ENCODE results near the gene FOXP1.

FOXP1 gene

GRCh38 chr3:71562938-71563337 lies 20.6 kb downstream of the FOXP1 start:
- DNase-seq, result no peak

DNA sequence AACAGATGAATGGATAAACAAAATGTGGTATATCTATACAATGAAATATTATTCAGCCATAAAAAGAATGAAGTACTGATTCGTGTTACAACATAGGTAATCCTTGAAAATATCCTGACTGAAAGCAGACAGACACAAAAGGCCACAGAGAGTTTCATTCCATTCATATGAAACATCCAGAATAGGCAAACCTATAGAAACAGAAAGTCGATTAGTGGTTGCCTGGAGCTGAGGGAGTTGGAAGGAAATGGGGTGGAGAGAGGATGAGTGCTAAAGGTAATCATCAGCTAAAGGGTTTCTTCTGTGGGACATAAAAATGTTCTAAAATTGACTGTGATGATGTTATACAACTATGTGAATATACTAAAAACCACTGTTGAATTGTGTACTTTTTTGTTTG lies 22.9 kb downstream of the FOXP1 start:
- no peak for DNase-seq

GRCh38 chr3:71559578-71560162 lies 23.9 kb downstream of the FOXP1 start:
- DNase-seq, result no peak

DNA sequence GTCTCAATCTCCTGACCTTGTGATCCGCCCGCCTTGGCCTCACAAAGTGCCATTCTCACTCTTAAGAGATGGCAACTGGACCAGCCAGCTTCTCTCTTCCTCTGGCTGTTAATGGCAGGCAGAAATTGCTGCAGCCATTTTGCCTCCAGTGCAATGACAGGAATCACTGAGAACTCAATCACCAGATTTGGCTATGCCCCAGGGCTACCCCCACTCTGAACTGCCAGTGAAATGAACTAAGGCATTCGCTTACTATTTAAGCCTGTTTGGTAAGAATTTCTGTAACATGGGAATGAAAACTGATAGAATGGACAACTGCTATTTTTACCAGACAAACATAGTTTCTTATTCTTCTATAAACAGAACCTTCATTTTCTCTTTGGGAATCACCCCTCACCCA lies 24.5 kb downstream of the FOXP1 start:
- no peak for DNase-seq

DNA sequence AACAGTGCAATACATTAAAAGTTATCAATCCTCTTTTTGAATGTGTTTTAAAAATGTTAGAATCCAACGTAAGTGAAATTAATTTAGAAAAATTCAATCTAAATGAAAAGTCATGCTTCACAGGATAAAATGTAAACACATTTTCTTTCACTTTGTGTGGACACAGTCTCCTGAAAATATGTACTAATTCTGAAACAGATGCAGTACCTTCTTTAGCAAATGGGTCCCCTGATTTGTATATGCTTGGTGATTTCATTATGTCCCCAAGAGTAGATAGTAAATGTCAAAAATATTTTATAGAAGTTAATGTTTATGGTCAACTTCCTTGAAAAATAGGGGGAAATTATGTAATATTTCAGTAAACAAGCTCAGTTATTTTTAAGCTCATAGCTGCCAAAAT lies 28.9 kb downstream of the FOXP1 start:
- no peak for DNase-seq

DNA sequence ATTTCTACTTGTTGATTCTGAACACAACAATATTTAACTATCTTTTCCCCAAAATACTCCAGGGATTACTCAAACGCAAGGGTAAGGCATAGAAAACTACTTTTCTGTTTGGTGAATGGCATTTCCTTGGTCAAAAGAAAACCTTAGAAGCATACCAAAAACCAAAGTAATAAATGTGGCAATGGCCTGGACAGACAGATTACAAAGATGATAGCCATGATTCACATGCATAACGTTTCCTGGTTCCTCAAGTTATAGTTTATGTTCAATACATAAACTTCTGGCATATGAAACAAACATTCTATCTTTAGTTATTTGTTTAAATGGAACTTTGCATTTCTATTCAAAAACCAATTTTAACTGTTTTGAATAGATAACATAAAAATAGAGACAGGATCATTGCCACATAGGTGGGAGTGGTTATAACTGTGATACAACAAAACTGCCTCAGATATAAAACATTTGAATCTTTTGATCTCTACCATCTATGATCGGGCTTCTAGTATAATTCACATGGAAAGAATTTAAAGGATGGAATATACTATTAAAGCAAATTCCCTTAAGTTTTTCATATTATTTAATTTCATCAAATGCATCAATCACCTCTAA lies 32.1 kb downstream of the FOXP1 start:
- DNase-seq, result no peak

DNA sequence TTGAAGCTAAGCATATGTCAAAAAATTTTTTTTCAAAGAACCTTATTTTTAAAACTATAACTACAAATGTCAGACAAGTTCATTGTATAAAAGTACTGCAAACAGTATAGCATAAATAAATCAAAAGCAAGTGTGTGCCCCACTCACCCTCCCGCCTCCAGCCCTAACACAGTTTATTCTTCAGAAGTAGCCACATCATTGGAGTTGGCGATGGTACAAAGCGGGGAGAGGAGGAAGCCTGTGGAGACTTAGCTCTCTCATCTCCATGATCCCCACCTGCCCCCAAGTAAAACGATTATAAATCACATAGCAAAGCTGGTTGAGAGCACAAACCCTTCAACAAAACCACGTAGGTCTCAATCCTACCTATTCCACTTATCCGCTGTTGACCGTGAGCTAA lies 33.6 kb downstream of the FOXP1 start:
- DNase-seq, result no peak

DNA sequence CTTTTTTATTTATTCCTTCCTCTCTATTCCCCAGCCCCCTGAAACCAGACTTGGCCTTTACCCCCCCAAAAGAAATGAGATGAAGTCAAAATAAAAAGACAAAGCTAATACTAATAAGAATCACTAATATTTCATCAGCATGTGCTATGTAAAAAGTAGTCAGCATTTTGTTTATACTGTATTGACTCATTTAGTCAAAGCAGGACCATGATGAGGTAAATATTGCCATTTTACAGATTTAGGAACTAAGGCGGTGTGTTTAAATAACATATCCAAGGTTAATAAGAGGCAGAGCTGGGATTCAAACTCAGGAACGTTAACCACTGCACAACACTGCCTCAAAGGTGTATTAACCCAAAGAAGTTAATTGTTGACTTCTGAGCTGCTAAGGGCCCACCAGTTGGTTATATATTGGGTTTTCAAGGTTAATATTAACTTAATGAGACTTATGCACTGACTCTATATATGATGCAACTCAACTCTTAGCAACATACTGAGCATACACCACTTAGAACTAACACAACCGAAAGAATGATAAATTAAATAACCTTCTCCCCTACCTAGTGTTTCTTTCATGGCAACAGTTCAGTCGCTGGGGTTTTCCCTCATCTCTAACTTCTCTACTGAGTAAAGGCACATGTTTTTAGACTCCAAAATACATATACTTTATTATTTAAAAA lies 34.7 kb downstream of the FOXP1 start:
- no peak for DNase-seq

GRCh38 chr3:71547249-71548198 lies 36.0 kb downstream of the FOXP1 start:
- DNase-seq, result no peak

DNA sequence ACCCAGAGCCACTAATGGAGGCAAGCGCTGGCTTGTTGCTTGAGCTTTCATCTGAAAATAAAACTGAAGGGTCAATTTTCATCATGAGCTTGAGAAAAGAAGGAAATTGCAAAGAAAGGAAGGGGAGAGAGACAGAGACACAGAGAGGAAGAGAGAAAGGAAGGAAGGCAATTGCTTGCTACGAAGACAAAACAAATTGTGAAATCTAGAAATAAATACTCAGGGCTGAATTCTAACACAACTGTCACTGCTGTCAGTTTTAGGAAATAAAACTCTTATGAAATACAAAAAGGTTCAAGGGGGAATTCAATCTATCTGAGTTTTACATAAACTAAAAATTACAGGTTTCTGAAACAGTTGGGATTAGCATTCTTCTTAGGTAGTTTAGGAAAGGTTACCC lies 36.7 kb downstream of the FOXP1 start:
- no peak for DNase-seq

- DNase-seq, result no peak
Observed at GRCh38 chr3:71545330-71545729, 38.2 kb downstream of the FOXP1 start.

GRCh38 chr3:71543371-71544016 lies 40.0 kb downstream of the FOXP1 start:
- DNase-seq, result no peak

DNA sequence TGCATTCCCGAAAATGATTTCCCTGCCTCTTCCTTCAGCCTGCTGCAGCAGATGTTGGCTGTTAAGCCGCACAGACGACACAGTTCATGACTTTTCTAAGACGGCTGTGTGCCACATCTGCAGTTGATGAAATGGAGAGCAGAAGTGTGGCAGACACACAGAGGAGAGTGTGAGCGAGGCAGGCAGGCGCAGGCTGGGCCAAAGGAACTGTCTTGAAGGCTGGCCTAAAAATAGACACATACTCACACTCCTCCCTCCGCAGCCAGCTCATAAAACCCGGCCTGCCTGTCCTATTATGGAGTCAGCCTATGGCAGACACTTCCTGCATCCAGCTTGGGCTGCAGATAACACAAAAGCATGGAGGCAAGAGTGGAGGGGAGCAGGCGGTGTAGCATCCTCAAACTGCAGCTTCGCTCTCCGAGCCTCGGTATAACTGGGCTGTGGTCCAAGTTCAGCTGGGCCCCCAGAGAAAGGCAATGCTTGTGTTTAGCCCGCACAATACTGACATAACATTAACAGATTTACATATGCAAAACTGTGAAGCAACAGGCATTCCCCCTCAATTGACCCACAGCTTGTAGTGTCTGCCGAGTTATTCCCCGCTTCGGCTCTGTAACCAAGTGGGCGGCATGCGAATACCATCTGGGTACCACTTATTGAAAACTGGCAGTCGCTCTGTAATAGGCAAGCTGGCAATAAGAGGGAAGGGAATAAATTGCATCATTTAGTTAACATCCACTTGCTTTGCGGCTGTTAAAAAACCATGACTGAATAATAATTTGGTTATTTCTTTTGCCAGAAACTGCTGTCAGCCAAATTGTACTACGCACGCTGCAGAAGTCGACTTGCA lies 40.8 kb downstream of the FOXP1 start:
- no peak for DNase-seq

- no peak for DNase-seq
Observed at GRCh38 chr3:71541313-71541712, 42.2 kb downstream of the FOXP1 start.

- no peak for DNase-seq
Observed at GRCh38 chr3:71537211-71537611, 46.3 kb downstream of the FOXP1 start.

GRCh38 chr3:71536376-71536965 lies 47.1 kb downstream of the FOXP1 start:
- DNase-seq, result no peak

DNA sequence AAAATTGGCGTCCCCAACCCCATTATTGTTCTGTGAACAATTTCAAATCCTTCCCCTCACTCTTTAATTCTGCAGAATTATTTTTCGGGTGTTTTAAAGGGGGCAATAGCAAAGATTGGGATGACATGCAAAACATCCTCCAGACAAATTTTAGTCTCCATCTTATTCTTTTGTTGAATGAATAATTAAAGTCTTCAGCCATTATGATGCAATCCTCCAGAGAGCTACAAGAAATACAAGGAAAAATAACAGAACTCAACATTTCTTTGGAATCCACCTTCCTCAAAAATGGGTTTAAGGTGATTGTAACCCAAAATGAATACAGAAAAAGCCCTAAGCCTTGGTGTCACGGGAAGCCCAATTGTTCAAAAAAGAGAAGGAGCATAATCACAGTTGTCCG lies 49.9 kb downstream of the FOXP1 start:
- no peak for DNase-seq

- no peak for DNase-seq
Observed at GRCh38 chr3:71532639-71533395, 50.7 kb downstream of the FOXP1 start.

GRCh38 chr3:71530903-71531530 lies 52.5 kb downstream of the FOXP1 start:
- DNase-seq, result no peak

DNA sequence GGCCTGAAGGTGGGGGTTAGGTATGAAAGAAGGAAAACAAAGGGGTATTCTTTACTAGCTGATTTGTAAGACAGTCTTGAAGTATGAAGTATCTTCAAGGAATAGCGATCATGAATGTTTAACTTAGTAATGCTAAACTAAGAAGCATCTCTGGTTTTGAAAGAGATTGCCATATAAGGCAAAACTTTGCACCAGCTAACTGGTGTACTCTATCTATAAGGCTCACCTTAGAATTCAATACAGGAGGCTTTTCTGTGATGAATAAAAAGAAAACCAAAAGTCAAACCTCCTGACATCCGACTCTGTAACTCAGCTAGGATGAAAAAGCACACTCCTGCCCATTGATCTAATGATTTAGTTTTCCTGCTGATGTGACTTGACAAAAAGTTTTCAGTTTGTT lies 54.7 kb downstream of the FOXP1 start:
- no peak for DNase-seq

All from cortex of kidney (tissue), 1 donor.